SK-N-SH treated with all-trans-retinoic acid at 6 μM for 48 hours (cell line): ENCODE measurements around the gene CEP128.

ENCODE experiments used
- ATAC-seq: fragments of 200-7000 bp; cut with Tn5 transposase; 3 replicates; pipeline ENCODE4 v1.9.1; 2020; ENCODE audit warnings: mild to moderate bottlenecking, moderate library complexity
- BACH2 ChIP-seq: fragments of 250-450 bp; sonication (Bioruptor Pico); IDR thresholded peaks from 2 replicates; pipeline ENCODE4 v1.9.0; 2021; ENCODE audit warnings: mild to moderate bottlenecking, borderline replicate concordance
- CSDC2 ChIP-seq: fragments of 250-450 bp; sonication (Bioruptor Pico); IDR thresholded peaks from 2 replicates; pipeline ENCODE4 v1.5.0; 2020; ENCODE audit warnings: mild to moderate bottlenecking, moderate library complexity
- ESRRG ChIP-seq: fragments of 250-450 bp; sonication (Bioruptor Pico); IDR thresholded peaks from 2 replicates; pipeline ENCODE4 v1.6.1; 2021; ENCODE audit warnings: mild to moderate bottlenecking
- GLIS3 ChIP-seq: fragments of 250-450 bp; sonication (Bioruptor Pico); IDR thresholded peaks from 2 replicates; pipeline ENCODE4 v1.5.0; 2020; ENCODE audit warnings: mild to moderate bottlenecking, moderate library complexity
- PPARA ChIP-seq: fragments of 250-450 bp; sonication (Bioruptor Pico); IDR thresholded peaks from 2 replicates; pipeline ENCODE4 v1.5.0; 2020; ENCODE audit warnings: mild to moderate bottlenecking, borderline replicate concordance
- RARB ChIP-seq: fragments of 250-450 bp; sonication (Bioruptor Pico); IDR thresholded peaks from 2 replicates; pipeline ENCODE4 v1.8.0; 2021; ENCODE audit warnings: mild to moderate bottlenecking, moderate library complexity
- SNAI2 ChIP-seq: fragments of 250-450 bp; sonication (Bioruptor Pico); IDR thresholded peaks from 2 replicates; pipeline ENCODE4 v1.5.0; 2020; ENCODE audit warnings: mild to moderate bottlenecking, moderate library complexity
- TCF4 ChIP-seq: fragments of 250-450 bp; sonication (Bioruptor Pico); IDR thresholded peaks from 2 replicates; pipeline ENCODE4 v1.8.0; 2021; ENCODE audit warnings: mild to moderate bottlenecking, moderate library complexity, borderline replicate concordance
- ZC3H10 ChIP-seq: fragments of 250-450 bp; sonication (Bioruptor Pico); IDR thresholded peaks from 2 replicates; pipeline ENCODE4 v1.5.1; 2021; ENCODE audit warnings: mild to moderate bottlenecking, moderate library complexity
- ZFP30 ChIP-seq: fragments of 450-650 bp; formaldehyde crosslinking; IDR thresholded peaks from 2 replicates; pipeline ENCODE4 v1.5.0; 2022; ENCODE audit warnings: mild to moderate bottlenecking, moderate library complexity
- ZNF565 ChIP-seq: fragments of 450-650 bp; formaldehyde crosslinking; conservative IDR thresholded peaks from 2 replicates; pipeline ENCODE4 v1.5.0; 2020; ENCODE audit warnings: low read depth, mild to moderate bottlenecking, moderate library complexity
- ZNF70 ChIP-seq: fragments of 450-650 bp; formaldehyde crosslinking; IDR thresholded peaks from 2 replicates; pipeline ENCODE4 v1.5.0; 2020; ENCODE audit warnings: mild to moderate bottlenecking, moderate library complexity
- ZNF8 ChIP-seq: fragments of 450-650 bp; formaldehyde crosslinking; IDR thresholded peaks from 2 replicates; pipeline ENCODE4 v1.5.0; 2020; ENCODE audit warnings: mild to moderate bottlenecking, moderate library complexity
- TF ChIP-seq, protein P1 (sequence below): fragments of 250-450 bp; sonication (Bioruptor Pico); IDR thresholded peaks from 2 replicates; pipeline ENCODE4 v1.8.0; 2020; ENCODE audit warnings: mild to moderate bottlenecking, moderate library complexity, borderline replicate concordance
- TF ChIP-seq, protein P2 (sequence below): fragments of 250-450 bp; sonication (Bioruptor Pico); IDR thresholded peaks from 2 replicates; pipeline ENCODE4 v1.5.1; 2020; ENCODE audit warnings: low read depth, mild to moderate bottlenecking, moderate library complexity
- TF ChIP-seq, protein P3 (sequence below): fragments of 250-450 bp; sonication (Bioruptor Pico); IDR thresholded peaks from 2 replicates; pipeline ENCODE4 v1.5.1; 2021; ENCODE audit warnings: mild to moderate bottlenecking, moderate library complexity
- TF ChIP-seq, protein P4 (sequence below): fragments of 250-450 bp; sonication (Bioruptor Pico); IDR thresholded peaks from 2 replicates; pipeline ENCODE4 v1.5.0; 2020; ENCODE audit warnings: mild to moderate bottlenecking, moderate library complexity
- TF ChIP-seq, protein P5 (sequence below): fragments of 250-450 bp; sonication (Bioruptor Pico); IDR thresholded peaks from 2 replicates; pipeline ENCODE4 v1.8.0; 2021; ENCODE audit warnings: low read depth, mild to moderate bottlenecking, moderate library complexity, borderline replicate concordance

CEP128 gene

DNA sequence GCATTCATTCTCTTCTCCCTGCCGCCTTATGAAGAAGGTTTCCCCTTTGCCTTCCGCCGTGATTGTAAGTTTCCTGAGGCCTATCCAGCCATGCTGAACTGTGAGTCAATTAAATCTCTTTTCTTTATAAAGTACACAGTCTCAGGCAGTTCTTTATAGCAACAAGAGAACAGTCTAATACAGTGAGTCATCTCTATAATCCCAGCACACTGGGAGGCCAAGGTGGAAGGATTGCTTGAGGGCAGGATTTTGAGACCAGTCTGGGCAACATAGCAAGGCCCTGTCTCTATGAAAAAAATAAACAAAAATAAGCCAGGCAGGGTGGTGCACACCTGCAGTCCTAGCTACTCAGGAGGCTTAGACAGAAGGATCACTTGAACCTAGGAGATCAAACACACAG, 259.9 kb downstream of the CEP128 start:
- TF ChIP-seq RARB (CRISPR knock-in tag) (no peak), ZFP30 (CRISPR knock-in tag) (no peak), PPARA (CRISPR knock-in tag) (no peak), ZNF8 (CRISPR knock-in tag) (no peak)
- TF ChIP-seq, protein P1, sequence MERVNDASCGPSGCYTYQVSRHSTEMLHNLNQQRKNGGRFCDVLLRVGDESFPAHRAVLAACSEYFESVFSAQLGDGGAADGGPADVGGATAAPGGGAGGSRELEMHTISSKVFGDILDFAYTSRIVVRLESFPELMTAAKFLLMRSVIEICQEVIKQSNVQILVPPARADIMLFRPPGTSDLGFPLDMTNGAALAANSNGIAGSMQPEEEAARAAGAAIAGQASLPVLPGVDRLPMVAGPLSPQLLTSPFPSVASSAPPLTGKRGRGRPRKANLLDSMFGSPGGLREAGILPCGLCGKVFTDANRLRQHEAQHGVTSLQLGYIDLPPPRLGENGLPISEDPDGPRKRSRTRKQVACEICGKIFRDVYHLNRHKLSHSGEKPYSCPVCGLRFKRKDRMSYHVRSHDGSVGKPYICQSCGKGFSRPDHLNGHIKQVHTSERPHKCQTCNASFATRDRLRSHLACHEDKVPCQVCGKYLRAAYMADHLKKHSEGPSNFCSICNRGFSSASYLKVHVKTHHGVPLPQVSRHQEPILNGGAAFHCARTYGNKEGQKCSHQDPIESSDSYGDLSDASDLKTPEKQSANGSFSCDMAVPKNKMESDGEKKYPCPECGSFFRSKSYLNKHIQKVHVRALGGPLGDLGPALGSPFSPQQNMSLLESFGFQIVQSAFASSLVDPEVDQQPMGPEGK (CRISPR knock-in tag), result no peak
- TF ChIP-seq, protein P2, sequence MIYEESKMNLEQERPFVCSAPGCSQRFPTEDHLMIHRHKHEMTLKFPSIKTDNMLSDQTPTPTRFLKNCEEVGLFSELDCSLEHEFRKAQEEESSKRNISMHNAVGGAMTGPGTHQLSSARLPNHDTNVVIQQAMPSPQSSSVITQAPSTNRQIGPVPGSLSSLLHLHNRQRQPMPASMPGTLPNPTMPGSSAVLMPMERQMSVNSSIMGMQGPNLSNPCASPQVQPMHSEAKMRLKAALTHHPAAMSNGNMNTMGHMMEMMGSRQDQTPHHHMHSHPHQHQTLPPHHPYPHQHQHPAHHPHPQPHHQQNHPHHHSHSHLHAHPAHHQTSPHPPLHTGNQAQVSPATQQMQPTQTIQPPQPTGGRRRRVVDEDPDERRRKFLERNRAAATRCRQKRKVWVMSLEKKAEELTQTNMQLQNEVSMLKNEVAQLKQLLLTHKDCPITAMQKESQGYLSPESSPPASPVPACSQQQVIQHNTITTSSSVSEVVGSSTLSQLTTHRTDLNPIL (CRISPR knock-in tag), result no peak
- TF ChIP-seq, protein P3, sequence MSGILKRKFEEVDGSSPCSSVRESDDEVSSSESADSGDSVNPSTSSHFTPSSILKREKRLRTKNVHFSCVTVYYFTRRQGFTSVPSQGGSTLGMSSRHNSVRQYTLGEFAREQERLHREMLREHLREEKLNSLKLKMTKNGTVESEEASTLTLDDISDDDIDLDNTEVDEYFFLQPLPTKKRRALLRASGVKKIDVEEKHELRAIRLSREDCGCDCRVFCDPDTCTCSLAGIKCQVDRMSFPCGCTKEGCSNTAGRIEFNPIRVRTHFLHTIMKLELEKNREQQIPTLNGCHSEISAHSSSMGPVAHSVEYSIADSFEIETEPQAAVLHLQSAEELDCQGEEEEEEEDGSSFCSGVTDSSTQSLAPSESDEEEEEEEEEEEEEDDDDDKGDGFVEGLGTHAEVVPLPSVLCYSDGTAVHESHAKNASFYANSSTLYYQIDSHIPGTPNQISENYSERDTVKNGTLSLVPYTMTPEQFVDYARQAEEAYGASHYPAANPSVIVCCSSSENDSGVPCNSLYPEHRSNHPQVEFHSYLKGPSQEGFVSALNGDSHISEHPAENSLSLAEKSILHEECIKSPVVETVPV (CRISPR knock-in tag), result no peak
- TF ChIP-seq, protein P4, sequence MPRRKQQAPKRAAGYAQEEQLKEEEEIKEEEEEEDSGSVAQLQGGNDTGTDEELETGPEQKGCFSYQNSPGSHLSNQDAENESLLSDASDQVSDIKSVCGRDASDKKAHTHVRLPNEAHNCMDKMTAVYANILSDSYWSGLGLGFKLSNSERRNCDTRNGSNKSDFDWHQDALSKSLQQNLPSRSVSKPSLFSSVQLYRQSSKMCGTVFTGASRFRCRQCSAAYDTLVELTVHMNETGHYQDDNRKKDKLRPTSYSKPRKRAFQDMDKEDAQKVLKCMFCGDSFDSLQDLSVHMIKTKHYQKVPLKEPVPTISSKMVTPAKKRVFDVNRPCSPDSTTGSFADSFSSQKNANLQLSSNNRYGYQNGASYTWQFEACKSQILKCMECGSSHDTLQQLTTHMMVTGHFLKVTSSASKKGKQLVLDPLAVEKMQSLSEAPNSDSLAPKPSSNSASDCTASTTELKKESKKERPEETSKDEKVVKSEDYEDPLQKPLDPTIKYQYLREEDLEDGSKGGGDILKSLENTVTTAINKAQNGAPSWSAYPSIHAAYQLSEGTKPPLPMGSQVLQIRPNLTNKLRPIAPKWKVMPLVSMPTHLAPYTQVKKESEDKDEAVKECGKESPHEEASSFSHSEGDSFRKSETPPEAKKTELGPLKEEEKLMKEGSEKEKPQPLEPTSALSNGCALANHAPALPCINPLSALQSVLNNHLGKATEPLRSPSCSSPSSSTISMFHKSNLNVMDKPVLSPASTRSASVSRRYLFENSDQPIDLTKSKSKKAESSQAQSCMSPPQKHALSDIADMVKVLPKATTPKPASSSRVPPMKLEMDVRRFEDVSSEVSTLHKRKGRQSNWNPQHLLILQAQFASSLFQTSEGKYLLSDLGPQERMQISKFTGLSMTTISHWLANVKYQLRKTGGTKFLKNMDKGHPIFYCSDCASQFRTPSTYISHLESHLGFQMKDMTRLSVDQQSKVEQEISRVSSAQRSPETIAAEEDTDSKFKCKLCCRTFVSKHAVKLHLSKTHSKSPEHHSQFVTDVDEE, result no peak
- TF ChIP-seq, all 23 proteins: peak for 0
- no peak for ATAC-seq

DNA sequence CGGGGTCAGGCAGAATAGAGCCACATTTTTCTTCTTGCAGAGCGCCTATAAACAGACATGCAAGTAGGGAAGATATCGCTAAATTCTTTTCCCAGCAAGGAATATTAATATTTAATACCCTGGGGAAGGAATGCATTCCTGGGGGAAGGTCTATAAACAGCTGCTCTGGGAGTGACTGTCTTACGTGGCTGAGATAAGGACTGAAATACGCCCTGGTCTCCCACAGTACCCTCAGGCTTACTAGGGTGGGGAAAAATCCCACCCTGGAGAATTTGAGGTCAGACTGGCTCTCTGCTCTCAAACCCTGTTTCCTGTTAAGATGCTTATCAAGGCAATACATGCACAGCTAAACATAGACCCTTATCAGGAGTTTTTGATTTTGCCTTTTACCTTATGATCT, 262.3 kb downstream of the CEP128 start:
- TF ChIP-seq, protein P3 (CRISPR knock-in tag), result no peak
- TF ChIP-seq, all 23 proteins: peak for 0
- ATAC-seq, result no peak

DNA sequence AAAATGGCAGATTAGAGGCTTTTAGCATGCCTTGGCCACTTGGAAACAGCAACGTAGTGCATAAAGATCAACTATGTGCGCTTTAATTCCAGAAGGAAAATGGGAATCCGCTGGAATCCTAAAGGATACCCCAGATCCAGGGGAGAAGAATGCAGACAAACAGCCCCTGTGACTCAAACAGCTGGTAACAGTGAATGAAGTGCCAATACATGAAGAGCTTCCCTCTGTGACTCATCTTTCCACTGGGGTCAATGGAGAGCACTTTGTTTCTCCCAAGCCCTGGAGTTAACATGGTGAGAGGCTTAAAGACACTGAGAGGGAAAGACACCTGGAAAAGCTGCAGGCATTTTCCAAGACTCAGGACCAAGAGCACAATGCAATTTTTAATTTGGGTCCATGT, 263.1 kb downstream of the CEP128 start:
- no peak for ATAC-seq
- no peak for TF ChIP-seq SNAI2
- TF ChIP-seq, protein P2 (CRISPR knock-in tag), result no peak
- no peak for TF ChIP-seq ZNF8 (CRISPR knock-in tag)
- TF ChIP-seq TCF4 (CRISPR knock-in tag), result no peak
- no peak for TF ChIP-seq ZFP30 (CRISPR knock-in tag)
- TF ChIP-seq, protein P5, sequence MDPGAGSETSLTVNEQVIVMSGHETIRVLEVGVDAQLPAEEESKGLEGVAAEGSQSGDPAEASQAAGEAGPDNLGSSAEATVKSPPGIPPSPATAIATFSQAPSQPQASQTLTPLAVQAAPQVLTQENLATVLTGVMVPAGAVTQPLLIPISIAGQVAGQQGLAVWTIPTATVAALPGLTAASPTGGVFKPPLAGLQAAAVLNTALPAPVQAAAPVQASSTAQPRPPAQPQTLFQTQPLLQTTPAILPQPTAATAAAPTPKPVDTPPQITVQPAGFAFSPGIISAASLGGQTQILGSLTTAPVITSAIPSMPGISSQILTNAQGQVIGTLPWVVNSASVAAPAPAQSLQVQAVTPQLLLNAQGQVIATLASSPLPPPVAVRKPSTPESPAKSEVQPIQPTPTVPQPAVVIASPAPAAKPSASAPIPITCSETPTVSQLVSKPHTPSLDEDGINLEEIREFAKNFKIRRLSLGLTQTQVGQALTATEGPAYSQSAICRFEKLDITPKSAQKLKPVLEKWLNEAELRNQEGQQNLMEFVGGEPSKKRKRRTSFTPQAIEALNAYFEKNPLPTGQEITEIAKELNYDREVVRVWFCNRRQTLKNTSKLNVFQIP (CRISPR knock-in tag), result no peak
- TF ChIP-seq GLIS3 (CRISPR knock-in tag), result no peak
- no peak for TF ChIP-seq ZNF565 (CRISPR knock-in tag)
- no peak for TF ChIP-seq PPARA (CRISPR knock-in tag)
- no peak for TF ChIP-seq ESRRG
- no peak for TF ChIP-seq ZC3H10
- no peak for TF ChIP-seq ZNF70
- TF ChIP-seq, protein P3 (CRISPR knock-in tag), result no peak
- TF ChIP-seq BACH2 (CRISPR knock-in tag), result no peak
- TF ChIP-seq, protein P1 (CRISPR knock-in tag), result no peak
- no peak for TF ChIP-seq CSDC2
